ENCODE data around the gene COMMD9.
"Not testable (repeated sequence)": the region's sequence is repeated elsewhere in the genome, so short reads cannot be mapped to it uniquely, and the experiment has no call there.

COMMD9 gene

GRCh38 chr11:36289226-36289852, at the start of gene COMMD9:
COMMD9 (minus strand) TSS chr11:36289424; CDS start chr11:36289412, 12 bp downstream.
- peak; percentile 94 for DNase-seq

- DNase-seq, result no peak
Observed at GRCh38 chr11:36333897-36334296, 44.7 kb upstream of the COMMD9 start.

GRCh38 chr11:36333468-36333867, 44.2 kb upstream of the COMMD9 start:
- no peak for DNase-seq

- DNase-seq, result no peak
Observed at GRCh38 chr11:36330411-36330810, 41.2 kb upstream of the COMMD9 start.

- no peak for DNase-seq
Observed at GRCh38 chr11:36328966-36329673, 39.9 kb upstream of the COMMD9 start.

GRCh38 chr11:36326524-36327419, 37.5 kb upstream of the COMMD9 start:
- DNase-seq, result no peak

- DNase-seq, result not testable (repeated sequence)
Observed at GRCh38 chr11:36325403-36325802, 36.2 kb upstream of the COMMD9 start.

- not testable (repeated sequence) for DNase-seq
Observed at GRCh38 chr11:36324956-36325355, 35.7 kb upstream of the COMMD9 start.

- no peak for DNase-seq
Observed at GRCh38 chr11:36317992-36318391, 28.8 kb upstream of the COMMD9 start.

GRCh38 chr11:36316049-36316448, 26.8 kb upstream of the COMMD9 start:
- no peak for DNase-seq

- no peak for DNase-seq
Observed at GRCh38 chr11:36314434-36314767, 25.2 kb upstream of the COMMD9 start.

GRCh38 chr11:36313750-36314433, 24.7 kb upstream of the COMMD9 start:
- DNase-seq, result no peak

- no peak for DNase-seq
Observed at GRCh38 chr11:36312611-36313472, 23.6 kb upstream of the COMMD9 start.

- no peak for DNase-seq
Observed at GRCh38 chr11:36311926-36312595, 22.8 kb upstream of the COMMD9 start.

- DNase-seq, result no peak
Observed at GRCh38 chr11:36309779-36310178, 20.6 kb upstream of the COMMD9 start.

- no peak for DNase-seq
Observed at GRCh38 chr11:36308577-36308976, 19.4 kb upstream of the COMMD9 start.

GRCh38 chr11:36306888-36307287, 17.7 kb upstream of the COMMD9 start:
- no peak for DNase-seq

GRCh38 chr11:36305047-36305446, 15.8 kb upstream of the COMMD9 start:
- DNase-seq, result no peak

GRCh38 chr11:36304351-36304750, 15.1 kb upstream of the COMMD9 start:
- no peak for DNase-seq

- DNase-seq, result no peak
Observed at GRCh38 chr11:36300650-36301049, 11.4 kb upstream of the COMMD9 start.

- DNase-seq, result no peak
Observed at GRCh38 chr11:36296884-36297543, 7.8 kb upstream of the COMMD9 start.
